ENCODE results near the gene RANGAP1. TPM values are rescaled to one million over a fixed set of nuclear protein-coding genes. Genes with fewer than 3 reads are reported as not detected.

Gene RANGAP1
- total and polyA plus RNA-seq, 2 of the 8 experiments (the other 6 are each of a cell fraction or from before 2014, with no cell fraction given), result 121 to 171 TPM

- TF ChIP-seq, protein P1, sequence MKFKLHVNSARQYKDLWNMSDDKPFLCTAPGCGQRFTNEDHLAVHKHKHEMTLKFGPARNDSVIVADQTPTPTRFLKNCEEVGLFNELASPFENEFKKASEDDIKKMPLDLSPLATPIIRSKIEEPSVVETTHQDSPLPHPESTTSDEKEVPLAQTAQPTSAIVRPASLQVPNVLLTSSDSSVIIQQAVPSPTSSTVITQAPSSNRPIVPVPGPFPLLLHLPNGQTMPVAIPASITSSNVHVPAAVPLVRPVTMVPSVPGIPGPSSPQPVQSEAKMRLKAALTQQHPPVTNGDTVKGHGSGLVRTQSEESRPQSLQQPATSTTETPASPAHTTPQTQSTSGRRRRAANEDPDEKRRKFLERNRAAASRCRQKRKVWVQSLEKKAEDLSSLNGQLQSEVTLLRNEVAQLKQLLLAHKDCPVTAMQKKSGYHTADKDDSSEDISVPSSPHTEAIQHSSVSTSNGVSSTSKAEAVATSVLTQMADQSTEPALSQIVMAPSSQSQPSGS (IDR thresholded peaks at IDR 0.05; ENCODE audit: low read length), result no peak
- TF ChIP-seq, protein P2, sequence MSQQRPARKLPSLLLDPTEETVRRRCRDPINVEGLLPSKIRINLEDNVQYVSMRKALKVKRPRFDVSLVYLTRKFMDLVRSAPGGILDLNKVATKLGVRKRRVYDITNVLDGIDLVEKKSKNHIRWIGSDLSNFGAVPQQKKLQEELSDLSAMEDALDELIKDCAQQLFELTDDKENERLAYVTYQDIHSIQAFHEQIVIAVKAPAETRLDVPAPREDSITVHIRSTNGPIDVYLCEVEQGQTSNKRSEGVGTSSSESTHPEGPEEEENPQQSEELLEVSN (IDR thresholded peaks at IDR 0.05), result peak; percentile 48; the same call in 1 of the 2 replicates
- Histone ChIP-seq H3K18ac (ENCODE audit: extremely low read depth, low read length) (no peak within 1 kb of the TSS), H3K23me2 (ENCODE audit: low read depth, low read length) (peaks cover 2% of the 10 kb centered on the region; the same call in 1 of the 2 replicates), H3K27me3 (replicated peaks in 1 of 4; ENCODE audit: control insufficient read depth in 3 of 4, extremely low read depth in 1 of 4, insufficient read depth in 3 of 4, low read length in 3 of 4) (peaks cover 0 to 4% (median 0%) of the 10 kb centered on the region in 4 experiments; a peak in 3 of 7 replicates), H3K36me3 (ENCODE audit: control insufficient read depth in 2 of 4, insufficient read depth in 4 of 4, low read length in 3 of 4) (peaks cover 0 to 5% (median under 1%) of the 10 kb centered on the region in 4 experiments; a peak in 2 of 8 replicates), H2AFZ (ENCODE audit: low read length) (no peak within 1 kb of the TSS), H4K8ac (ENCODE audit: extremely low read depth, insufficient read depth, low read length) (no peak within 1 kb of the TSS), H4K91ac (replicated peaks; ENCODE audit: insufficient read length, low read length) (no peak within 1 kb of the TSS), H2BK20ac (ENCODE audit: low read length) (no peak within 1 kb of the TSS), H4K5ac (ENCODE audit: insufficient read length, low read depth, low read length) (no peak within 1 kb of the TSS), H3K14ac (ENCODE audit: insufficient read length) (no peak within 1 kb of the TSS), H2BK12ac (ENCODE audit: low read depth, low read length) (no peak within 1 kb of the TSS), H2BK5ac (ENCODE audit: low read depth, low read length) (no peak within 1 kb of the TSS), H3K56ac (replicated peaks; ENCODE audit: insufficient read length, low read depth, low read length) (no peak within 1 kb of the TSS), H3K23ac (ENCODE audit: insufficient read length) (no peak within 1 kb of the TSS), H2AK5ac (ENCODE audit: low read depth, low read length) (0 out of 2 replicates have a peak within 1 kb of the TSS, but pooled peaks have one; percentile 48), H3K9ac (replicated peaks in 1 of 4; ENCODE audit: extremely low read depth in 1 of 4, low read depth in 3 of 4, low read length in 3 of 4) (no peak within 1 kb of the TSS), H2BK120ac (replicated peaks; ENCODE audit: low read depth, low read length) (no peak within 1 kb of the TSS), H3K79me2 (ENCODE audit: control insufficient read depth in 1 of 2, insufficient read depth in 2 of 2, low read length in 2 of 2) (no peaks in the 10 kb centered on the region), H3K79me1 (ENCODE audit: low read depth, low read length) (no peaks in the 10 kb centered on the region), H3K4me2 (ENCODE audit: insufficient read depth in 1 of 2, low read depth in 2 of 2, low read length in 2 of 2) (no peak within 1 kb of the TSS), H3K4ac (replicated peaks; ENCODE audit: insufficient read length, low read depth, low read length) (no peak within 1 kb of the TSS), H3K27ac (ENCODE audit: low read depth, low read length) (no peak within 1 kb of the TSS; the same call in 1 of the 2 replicates), H4K20me1 (replicated peaks in 1 of 2; ENCODE audit: control insufficient read depth in 1 of 2, insufficient read depth in 2 of 2, low read length in 2 of 2) (no peaks in the 10 kb centered on the region), H2BK15ac (ENCODE audit: low read length) (peak within 1 kb of the TSS; percentile 61; the same call in 1 of the 2 replicates), H3K4me1 (replicated peaks in 1 of 4; ENCODE audit: control insufficient read depth in 3 of 4, insufficient read depth in 4 of 4, low read length in 3 of 4) (peaks cover 4 to 17% (median 11%) of the 10 kb centered on the region in 4 experiments; a peak in 6 of 7 replicates), H3K9me3 (ENCODE audit: insufficient read depth in 2 of 2, low read depth in 1 of 2, low read length in 1 of 2) (no peaks in the 10 kb centered on the region), H3K4me3 (ENCODE audit: extremely low read depth in 1 of 4, insufficient read depth in 2 of 4, low read depth in 3 of 4, low read length in 4 of 4) (no peak within 1 kb of the TSS)
- 85% methylated on average over 19 of the region's 24 CpGs; no CpG with 5 or more reads in 1 of the 2 experiments for WGBS, 2 experiments (ENCODE audit: extremely low coverage in 1 of 2, insufficient coverage in 1 of 2, insufficient read length in 1 of 2, insufficient replicate concordance in 2 of 2, low coverage in 1 of 2, low lambda C conversion rate in 2 of 2, missing lambda C conversion rate in 1 of 2)
- no peak for FAIRE-seq
- ChIA-PET CTCF (ENCODE audit: partially characterized antibody) (interaction anchor here (0.6 to 0.9 kb wide), 2 partner anchors 246 to 317 kb away, joined by 3 read pairs; no protein-coding TSS in a partner anchor), POLR2A (ENCODE audit: partially characterized antibody) (interaction anchor here (0.7 to 1.9 kb wide), 7 partner anchors 12 to 62 kb away, joined by 3 to 7 read pairs (median 3); no protein-coding TSS in a partner anchor)
- DNase-seq (ENCODE audit: low read depth in 1 of 2, low spot score in 2 of 2), result no peak
Measured at GRCh38 chr22:41240377-41241132, 45.4 kb downstream of the RANGAP1 start, which contains the start of gene CHADL. Gene CHADL, minus strand, starts transcription at chr22:41240931. Its CDS starts 50 bp downstream, at chr22:41240881.
